Fibroblast of lung (primary cell): ENCODE measurements around the gene LARP1. TPM values are rescaled to one million over a fixed set of nuclear protein-coding genes. Genes with fewer than 3 reads are reported as not detected.

Experiments
- DNase-seq, 2 donors: peaks; one replicate each; pipeline versions ENCODE4 v3.0.0 to v3.0.0-alpha.2; 2010; ENCODE audit warnings: low read depth in 2 of 2
- H2AFZ ChIP-seq: 2 replicates; pipeline ENCODE4 v1.5.1; 2012; ENCODE audit warnings: low read length, control low read depth, inconsistent platforms
- H3K27ac ChIP-seq: 2 replicates; pipeline ENCODE4 v1.5.1; 2011; ENCODE audit warnings: low read length, control low read depth; ENCODE audit not compliant: insufficient read depth
- H3K27me3 ChIP-seq: 2 replicates; pipeline ENCODE4 v1.5.1; 2011; ENCODE audit warnings: mild to moderate bottlenecking, low read length; ENCODE audit not compliant: control insufficient read depth, insufficient read depth
- H3K36me3 ChIP-seq: 2 replicates; pipeline ENCODE4 v1.5.1; 2011; ENCODE audit warnings: low read length; ENCODE audit not compliant: control insufficient read depth, insufficient read depth
- H3K4me1 ChIP-seq: 2 replicates; pipeline ENCODE4 v1.5.1; 2011; ENCODE audit warnings: low read length; ENCODE audit not compliant: control insufficient read depth, insufficient read depth; ENCODE audit errors: extremely low read depth
- H3K4me2 ChIP-seq: 2 replicates; pipeline ENCODE4 v1.5.1; 2011; ENCODE audit warnings: low read length, control low read depth; ENCODE audit not compliant: insufficient read depth; ENCODE audit errors: extremely low read depth
- H3K4me3 ChIP-seq, 4 experiments: fragments of 200-600 bp in 1 of 4; sonication (generic) in 1 of 4; replicated peaks in 1 of 4; 2 replicates each; pipeline ENCODE4 v1.5.1; 2011 to 2016; ENCODE audit warnings: low read length in 4 of 4, low read depth in 3 of 4, mild to moderate bottlenecking in 3 of 4, control low read depth in 2 of 4, inconsistent platforms in 1 of 4, mixed read lengths in 1 of 4; ENCODE audit not compliant: insufficient read depth in 1 of 4; ENCODE audit errors: control extremely low read depth in 1 of 4
- H3K79me2 ChIP-seq: 2 replicates; pipeline ENCODE4 v1.5.1; 2012; ENCODE audit warnings: mild to moderate bottlenecking, low read length, inconsistent platforms; ENCODE audit not compliant: control insufficient read depth, insufficient read depth
- H3K9ac ChIP-seq: 2 replicates; pipeline ENCODE4 v1.5.1; 2011; ENCODE audit warnings: mild to moderate bottlenecking, low read length, control low read depth; ENCODE audit not compliant: insufficient read depth
- H3K9me3 ChIP-seq: 2 replicates; pipeline ENCODE4 v1.5.1; 2012; ENCODE audit warnings: low read depth, low read length; ENCODE audit not compliant: control insufficient read depth, insufficient read depth
- H4K20me1 ChIP-seq: 2 replicates; pipeline ENCODE4 v1.5.1; 2011; ENCODE audit warnings: low read length; ENCODE audit not compliant: control insufficient read depth, insufficient read depth; ENCODE audit errors: extremely low read depth
- EZH2 ChIP-seq: IDR thresholded peaks from 2 replicates; pipeline ENCODE4 v1.5.1; 2012; ENCODE audit warnings: low read length, control low read depth, mild to moderate bottlenecking; ENCODE audit errors: missing control alignments
- polyA plus RNA-seq, 2 donors: library from polyadenylated mRNA; depleted of rRNA in 1 of 2; stranded (reverse) in 1 of 2; unstranded in 1 of 2; fragments of >200 nt; gene quantifications; 2 replicates each; pipeline ENCODE4 v1.2.1, GENCODE V29; 2011 to 2012; ENCODE audit warnings: missing spikeins in 1 of 2
- total RNA-seq: library from RNA; depleted of rRNA; stranded (reverse); fragments of >200 nt; gene quantifications from 2 replicates; pipeline ENCODE4 v1.2.1, GENCODE V29; 2014
- TF ChIP-seq, protein P1 (sequence below), 2 donors: IDR thresholded peaks in 1 of 2; conservative IDR thresholded peaks in 1 of 2; 1 replicate in 1 of 2; 2 replicates in 1 of 2; pipeline ENCODE4 v1.5.1; 2011 to 2012; ENCODE audit warnings: low read length in 2 of 2, control low read depth in 1 of 2, inconsistent platforms in 1 of 2, low read depth in 1 of 2, mild to moderate bottlenecking in 1 of 2

The LARP1 gene
- total and polyA plus RNA-seq, 2 donors (not counting 1 experiment from before 2014, with no cell fraction given) = 51.0 to 81.3 TPM

DNA sequence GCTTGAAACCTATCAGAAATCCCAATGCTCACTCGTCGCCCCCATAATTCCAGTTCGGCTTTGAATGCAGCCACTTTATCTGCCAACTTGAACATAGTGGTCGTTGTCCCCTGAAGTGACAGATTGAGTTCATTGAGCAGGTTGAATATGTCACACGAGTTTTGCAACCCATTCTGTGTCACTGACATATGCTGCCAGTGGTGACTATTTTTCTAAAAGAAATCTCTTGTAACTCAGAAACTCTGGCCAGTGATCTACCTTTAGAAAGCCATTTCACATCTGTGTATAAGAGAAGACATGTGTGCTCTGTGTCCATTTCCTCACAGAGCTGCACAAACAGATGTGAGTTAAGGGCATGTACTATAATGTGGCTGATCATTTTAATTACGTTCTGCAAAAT lies 47.0 kb upstream of the LARP1 start:
- no peak overlapping the region for H2AFZ ChIP-seq
- DNase-seq = no peak
- no peaks in the 10 kb centered on the region for H3K9me3 ChIP-seq
- TF ChIP-seq, protein P1, sequence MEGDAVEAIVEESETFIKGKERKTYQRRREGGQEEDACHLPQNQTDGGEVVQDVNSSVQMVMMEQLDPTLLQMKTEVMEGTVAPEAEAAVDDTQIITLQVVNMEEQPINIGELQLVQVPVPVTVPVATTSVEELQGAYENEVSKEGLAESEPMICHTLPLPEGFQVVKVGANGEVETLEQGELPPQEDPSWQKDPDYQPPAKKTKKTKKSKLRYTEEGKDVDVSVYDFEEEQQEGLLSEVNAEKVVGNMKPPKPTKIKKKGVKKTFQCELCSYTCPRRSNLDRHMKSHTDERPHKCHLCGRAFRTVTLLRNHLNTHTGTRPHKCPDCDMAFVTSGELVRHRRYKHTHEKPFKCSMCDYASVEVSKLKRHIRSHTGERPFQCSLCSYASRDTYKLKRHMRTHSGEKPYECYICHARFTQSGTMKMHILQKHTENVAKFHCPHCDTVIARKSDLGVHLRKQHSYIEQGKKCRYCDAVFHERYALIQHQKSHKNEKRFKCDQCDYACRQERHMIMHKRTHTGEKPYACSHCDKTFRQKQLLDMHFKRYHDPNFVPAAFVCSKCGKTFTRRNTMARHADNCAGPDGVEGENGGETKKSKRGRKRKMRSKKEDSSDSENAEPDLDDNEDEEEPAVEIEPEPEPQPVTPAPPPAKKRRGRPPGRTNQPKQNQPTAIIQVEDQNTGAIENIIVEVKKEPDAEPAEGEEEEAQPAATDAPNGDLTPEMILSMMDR (conservative IDR thresholded peaks at IDR 0.05 in 1 of 2, IDR thresholded peaks at IDR 0.05 in 1 of 2; ENCODE audit: low read depth in 1 of 2, low read length in 2 of 2) = no peak
- no peak for TF ChIP-seq EZH2
- peaks cover 2% of the 10 kb centered on the region for H3K4me1 ChIP-seq
- H3K27ac ChIP-seq = no peak overlapping the region
- H3K27me3 ChIP-seq = no peaks in the 10 kb centered on the region
- no peak overlapping the region for H3K9ac ChIP-seq
- H4K20me1 ChIP-seq = no peaks in the 10 kb centered on the region
- no peak overlapping the region for H3K4me3 ChIP-seq
- H3K36me3 ChIP-seq = no peaks in the 10 kb centered on the region
- no peak overlapping the region for H3K4me2 ChIP-seq
- H3K79me2 ChIP-seq = no peaks in the 10 kb centered on the region

- Histone ChIP-seq H3K4me1 (peaks cover 7% of the 10 kb centered on the region), H3K36me3 (no peaks in the 10 kb centered on the region), H3K27me3 (no peaks in the 10 kb centered on the region), H2AFZ (no peak overlapping the region), H4K20me1 (no peaks in the 10 kb centered on the region), H3K4me2 (no peak overlapping the region), H3K27ac (no peak overlapping the region), H3K4me3 (no peak overlapping the region), H3K9me3 (no peaks in the 10 kb centered on the region), H3K9ac (no peak overlapping the region), H3K79me2 (no peaks in the 10 kb centered on the region)
- DNase-seq = no peak
- TF ChIP-seq, protein P1 (conservative IDR thresholded peaks at IDR 0.05 in 1 of 2, IDR thresholded peaks at IDR 0.05 in 1 of 2; ENCODE audit: low read depth in 1 of 2, low read length in 2 of 2) = no peak
- no peak for TF ChIP-seq EZH2
These were observed 46.3 kb upstream of the LARP1 start for GRCh38 chr5:154708846-154709245.

DNA sequence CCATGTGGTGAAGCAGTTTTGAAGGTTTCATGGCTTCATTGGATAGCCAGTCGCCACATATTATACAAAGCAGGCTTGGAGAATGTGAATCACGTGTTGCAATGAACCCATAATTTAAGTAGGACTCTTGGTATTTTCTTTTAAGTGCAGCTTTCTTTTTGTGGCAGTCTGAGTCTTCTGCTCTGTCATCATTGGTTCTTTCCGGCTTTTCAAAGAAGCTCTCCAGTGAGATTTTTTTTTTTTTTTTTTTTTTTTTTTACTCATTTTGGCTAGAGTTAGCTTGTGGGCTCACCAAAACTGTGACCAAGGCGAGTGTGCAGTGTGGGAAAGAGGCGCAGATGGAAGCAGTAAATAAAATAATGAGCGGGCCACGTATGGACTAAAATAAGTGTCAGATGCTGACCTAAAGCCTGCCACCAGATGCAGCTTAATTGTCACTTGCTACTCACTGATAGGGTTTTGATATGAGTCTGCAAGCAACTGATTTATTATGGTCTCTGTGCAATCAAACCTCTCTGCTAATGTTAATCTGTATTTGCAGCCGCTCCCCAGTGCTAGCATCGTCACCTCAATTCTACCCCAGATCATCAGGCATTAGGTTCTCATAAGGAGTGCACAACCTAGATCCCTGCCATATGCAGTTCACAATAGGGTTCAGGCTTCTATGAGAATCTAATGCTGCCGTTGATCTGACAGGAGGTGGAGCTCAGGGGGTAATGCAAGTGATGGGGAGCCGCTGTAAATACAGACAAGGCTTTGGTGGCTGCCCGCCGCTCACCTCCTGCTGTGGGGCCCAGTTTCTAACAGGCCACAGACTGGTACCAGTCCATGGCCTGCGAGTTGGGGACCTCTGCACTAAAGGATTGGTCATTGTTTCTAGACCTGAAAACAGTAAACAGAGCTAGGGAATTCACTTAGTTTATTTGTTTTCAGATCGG lies 45.5 kb upstream of the LARP1 start:
- no peak overlapping the region for H3K4me2 ChIP-seq
- H3K27ac ChIP-seq = no peak overlapping the region
- DNase-seq = no peak
- no peaks in the 10 kb centered on the region for H4K20me1 ChIP-seq
- no peaks in the 10 kb centered on the region for H3K79me2 ChIP-seq
- H3K9me3 ChIP-seq = no peaks in the 10 kb centered on the region
- no peak overlapping the region for H3K4me3 ChIP-seq
- TF ChIP-seq EZH2 = no peak
- TF ChIP-seq, protein P1 (conservative IDR thresholded peaks at IDR 0.05 in 1 of 2, IDR thresholded peaks at IDR 0.05 in 1 of 2; ENCODE audit: low read depth in 1 of 2, low read length in 2 of 2) = no peak
- no peak overlapping the region for H2AFZ ChIP-seq
- H3K27me3 ChIP-seq = no peaks in the 10 kb centered on the region
- H3K36me3 ChIP-seq = no peaks in the 10 kb centered on the region
- H3K4me1 ChIP-seq = peaks cover 10% of the 10 kb centered on the region
- H3K9ac ChIP-seq = no peak overlapping the region
